Right lobe of liver (tissue), 4 donors: Measurements from ENCODE around the gene OSCP1.

Experiments
- CTCF ChIP-seq, 4 donors: fragments of 200-600 bp in 3 of 4; fragments of 450-650 bp in 1 of 4; IDR thresholded peaks; one replicate each; pipeline versions ENCODE4 v1.5.1 to v1.8.0; 2016 to 2022; ENCODE audit warnings: antibody characterized with exemption in 4 of 4, mild to moderate bottlenecking in 2 of 4
- POLR2A ChIP-seq: fragments of 450-650 bp; IDR thresholded peaks from one replicate; pipeline ENCODE4 v1.6.1; 2017; ENCODE audit warnings: antibody characterized with exemption, mild to moderate bottlenecking
- donor health status: DM: no; HTN: no; CAD: no.
- donor health status: DM: no; HTN: no; CAD: no.
- donor health status: DM: no; HTN: yes; CAD: no.

DNA sequence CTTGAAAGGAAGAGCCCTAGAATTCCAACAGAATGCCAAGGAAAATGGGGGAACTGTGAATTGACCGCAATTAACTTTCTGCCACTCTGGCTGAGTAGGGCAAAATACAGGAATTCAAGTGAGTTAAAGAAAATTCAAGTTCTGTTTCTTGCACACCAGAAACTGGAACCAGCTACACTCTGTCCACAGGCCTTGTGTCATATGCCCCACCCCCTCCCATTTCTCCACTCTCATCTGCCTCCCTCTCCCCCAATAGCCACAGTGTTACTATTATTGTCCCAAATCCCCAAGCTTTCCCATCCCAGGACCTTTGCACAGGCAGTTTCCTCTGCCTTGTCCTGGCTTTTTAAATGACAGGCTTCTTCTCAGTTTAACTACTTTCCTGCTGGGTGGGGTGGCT is 60.3 kb downstream of the OSCP1 start:
- TF ChIP-seq POLR2A (no peak), CTCF (IDR thresholded peaks at IDR 0.05) (no peak)
